T-helper 9 cell (primary cell): ENCODE results near the gene JADE1.
A peak's percentile ranks its signal among the peaks of the same experiment; 100 is the strongest.

Experiments
- DNase-seq: peaks from one replicate; pipeline ENCODE4 v3.0.0-alpha.2; 2020

JADE1 gene

GRCh38 chr4:128810871-128811570 lies 1.5 kb downstream of the JADE1 start:
- DNase-seq, result peak; percentile 77

GRCh38 chr4:128811571-128812441 lies 2.3 kb downstream of the JADE1 start:
- peak; percentile 72 for DNase-seq

- DNase-seq, result peak; percentile 25
Measured at GRCh38 chr4:128812442-128813235, 3.1 kb downstream of the JADE1 start.

- DNase-seq, result no peak
Measured at GRCh38 chr4:128813965-128814364, 4.5 kb downstream of the JADE1 start.

- no peak for DNase-seq
Measured at GRCh38 chr4:128818442-128818841, 8.9 kb downstream of the JADE1 start.

GRCh38 chr4:128819082-128819742 lies 9.7 kb downstream of the JADE1 start:
- DNase-seq, result no peak

- DNase-seq, result no peak
Measured at GRCh38 chr4:128820671-128821070, 11.2 kb downstream of the JADE1 start.

- DNase-seq, result no peak
Measured at GRCh38 chr4:128821151-128821550, 11.7 kb downstream of the JADE1 start.

- DNase-seq, result no peak
Measured at GRCh38 chr4:128823025-128823661, 13.6 kb downstream of the JADE1 start.

GRCh38 chr4:128825226-128825625 lies 15.7 kb downstream of the JADE1 start:
- no peak for DNase-seq

- no peak for DNase-seq
Measured at GRCh38 chr4:128827296-128827695, 17.8 kb downstream of the JADE1 start.

GRCh38 chr4:128830906-128831503 lies 21.5 kb downstream of the JADE1 start:
- DNase-seq, result no peak

- no peak for DNase-seq
Measured at GRCh38 chr4:128831531-128832242, 22.2 kb downstream of the JADE1 start.

GRCh38 chr4:128832243-128832625 lies 22.7 kb downstream of the JADE1 start:
- DNase-seq, result no peak

- DNase-seq, result no peak
Measured at GRCh38 chr4:128835498-128836222, 26.2 kb downstream of the JADE1 start.

- DNase-seq, result no peak
Measured at GRCh38 chr4:128837198-128837597, 27.7 kb downstream of the JADE1 start.

- no peak for DNase-seq
Measured at GRCh38 chr4:128837679-128838078, 28.2 kb downstream of the JADE1 start.

GRCh38 chr4:128840711-128841318 lies 31.3 kb downstream of the JADE1 start:
- DNase-seq, result no peak

- DNase-seq, result no peak
Measured at GRCh38 chr4:128841402-128841801, 31.9 kb downstream of the JADE1 start.

GRCh38 chr4:128844931-128845330 lies 35.4 kb downstream of the JADE1 start:
- no peak for DNase-seq
